ENCODE results near the gene TGM2.

GRCh38 chr20:38111366-38112232, 53.5 kb downstream of the TGM2 start:
- TF ChIP-seq, protein P1, sequence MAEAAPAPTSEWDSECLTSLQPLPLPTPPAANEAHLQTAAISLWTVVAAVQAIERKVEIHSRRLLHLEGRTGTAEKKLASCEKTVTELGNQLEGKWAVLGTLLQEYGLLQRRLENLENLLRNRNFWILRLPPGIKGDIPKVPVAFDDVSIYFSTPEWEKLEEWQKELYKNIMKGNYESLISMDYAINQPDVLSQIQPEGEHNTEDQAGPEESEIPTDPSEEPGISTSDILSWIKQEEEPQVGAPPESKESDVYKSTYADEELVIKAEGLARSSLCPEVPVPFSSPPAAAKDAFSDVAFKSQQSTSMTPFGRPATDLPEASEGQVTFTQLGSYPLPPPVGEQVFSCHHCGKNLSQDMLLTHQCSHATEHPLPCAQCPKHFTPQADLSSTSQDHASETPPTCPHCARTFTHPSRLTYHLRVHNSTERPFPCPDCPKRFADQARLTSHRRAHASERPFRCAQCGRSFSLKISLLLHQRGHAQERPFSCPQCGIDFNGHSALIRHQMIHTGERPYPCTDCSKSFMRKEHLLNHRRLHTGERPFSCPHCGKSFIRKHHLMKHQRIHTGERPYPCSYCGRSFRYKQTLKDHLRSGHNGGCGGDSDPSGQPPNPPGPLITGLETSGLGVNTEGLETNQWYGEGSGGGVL (CRISPR knock-in tag; IDR thresholded peaks at IDR 0.05) = no peak
- no peak for TF ChIP-seq ATF3 (IDR thresholded peaks at IDR 0.05)
- TF ChIP-seq ATF3 (CRISPR knock-in tag; conservative IDR thresholded peaks at IDR 0.05) = no peak
- no peak for TF ChIP-seq TARDBP (IDR thresholded peaks at IDR 0.05)
- TF ChIP-seq RAD21 (CRISPR knock-in tag; conservative IDR thresholded peaks at IDR 0.05 in 1 of 2, IDR thresholded peaks at IDR 0.05 in 1 of 2) = no peak
- TF ChIP-seq SNRNP70 (optimal IDR thresholded peaks at IDR 0.05; ENCODE audit: low read depth, low read length) = no peak
- no peak for TF ChIP-seq ESRRB (CRISPR knock-in tag; IDR thresholded peaks at IDR 0.05; ENCODE audit: borderline replicate concordance)
- TF ChIP-seq YY1 (IDR thresholded peaks at IDR 0.05; ENCODE audit: borderline replicate concordance in 1 of 3, control insufficient read depth in 1 of 3, extremely low read depth in 1 of 3, insufficient read depth in 3 of 3, insufficient read length in 1 of 3, insufficient replicate concordance in 2 of 3, low read depth in 1 of 3, low read length in 2 of 3) = no peak
- TF ChIP-seq, protein P2, sequence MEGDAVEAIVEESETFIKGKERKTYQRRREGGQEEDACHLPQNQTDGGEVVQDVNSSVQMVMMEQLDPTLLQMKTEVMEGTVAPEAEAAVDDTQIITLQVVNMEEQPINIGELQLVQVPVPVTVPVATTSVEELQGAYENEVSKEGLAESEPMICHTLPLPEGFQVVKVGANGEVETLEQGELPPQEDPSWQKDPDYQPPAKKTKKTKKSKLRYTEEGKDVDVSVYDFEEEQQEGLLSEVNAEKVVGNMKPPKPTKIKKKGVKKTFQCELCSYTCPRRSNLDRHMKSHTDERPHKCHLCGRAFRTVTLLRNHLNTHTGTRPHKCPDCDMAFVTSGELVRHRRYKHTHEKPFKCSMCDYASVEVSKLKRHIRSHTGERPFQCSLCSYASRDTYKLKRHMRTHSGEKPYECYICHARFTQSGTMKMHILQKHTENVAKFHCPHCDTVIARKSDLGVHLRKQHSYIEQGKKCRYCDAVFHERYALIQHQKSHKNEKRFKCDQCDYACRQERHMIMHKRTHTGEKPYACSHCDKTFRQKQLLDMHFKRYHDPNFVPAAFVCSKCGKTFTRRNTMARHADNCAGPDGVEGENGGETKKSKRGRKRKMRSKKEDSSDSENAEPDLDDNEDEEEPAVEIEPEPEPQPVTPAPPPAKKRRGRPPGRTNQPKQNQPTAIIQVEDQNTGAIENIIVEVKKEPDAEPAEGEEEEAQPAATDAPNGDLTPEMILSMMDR (IDR thresholded peaks at IDR 0.05 in 2 of 3, conservative IDR thresholded peaks at IDR 0.05 in 1 of 3; ENCODE audit: insufficient read depth in 2 of 3, low read depth in 1 of 3, low read length in 3 of 3) = no peak
- TF ChIP-seq ZNF778 (CRISPR knock-in tag; IDR thresholded peaks at IDR 0.05) = no peak
- TF ChIP-seq RBM34 (IDR thresholded peaks at IDR 0.05; ENCODE audit: borderline replicate concordance, insufficient read depth, low read length) = no peak
- no peak for TF ChIP-seq JUN (IDR thresholded peaks at IDR 0.05; ENCODE audit: borderline replicate concordance, low read depth, low read length)
- TF ChIP-seq JUN (CRISPR knock-in tag; IDR thresholded peaks at IDR 0.05; ENCODE audit: borderline replicate concordance) = no peak
- no peak for TF ChIP-seq ZNF239 (CRISPR knock-in tag; IDR thresholded peaks at IDR 0.05)
